HG03575 (cell line): ENCODE data around the gene ANKRD11.
"Not testable (repeated sequence)": the region's sequence is repeated elsewhere in the genome, so short reads cannot be mapped to it uniquely, and the experiment has no call there.

Experiments used
- ATAC-seq: cut with Tn5 transposase; IDR thresholded peaks from one replicate; pipeline ENCODE4 v1.9.1; 2021; ENCODE audit not compliant: unreplicated experiment, insufficient number of reproducible peaks, low FRiP score; ENCODE audit errors: extremely low read depth

ANKRD11 gene

GRCh38 chr16:89331371-89332109 is 158.8 kb downstream of the ANKRD11 start:
- no peak for ATAC-seq

- no peak for ATAC-seq
Measured at GRCh38 chr16:89330177-89330856, 160.0 kb downstream of the ANKRD11 start.

GRCh38 chr16:89329830-89330176 is 160.6 kb downstream of the ANKRD11 start:
- not testable (repeated sequence) for ATAC-seq

GRCh38 chr16:89328412-89329400 is 161.7 kb downstream of the ANKRD11 start:
- not testable (repeated sequence) for ATAC-seq

GRCh38 chr16:89326721-89327120 is 163.6 kb downstream of the ANKRD11 start:
- no peak for ATAC-seq

- ATAC-seq = no peak
Measured at GRCh38 chr16:89325861-89326471, 164.4 kb downstream of the ANKRD11 start.

GRCh38 chr16:89324056-89325010 is 166.0 kb downstream of the ANKRD11 start:
- no peak for ATAC-seq

GRCh38 chr16:89323120-89323960 is 167.0 kb downstream of the ANKRD11 start:
- no peak for ATAC-seq

GRCh38 chr16:89322321-89323119 is 167.8 kb downstream of the ANKRD11 start:
- ATAC-seq = no peak

- no peak for ATAC-seq
Measured at GRCh38 chr16:89320782-89321501, 169.4 kb downstream of the ANKRD11 start.

- no peak for ATAC-seq
Measured at GRCh38 chr16:89319886-89320781, 170.2 kb downstream of the ANKRD11 start.

GRCh38 chr16:89319631-89319885 is 170.8 kb downstream of the ANKRD11 start:
- no peak for ATAC-seq

GRCh38 chr16:89318871-89319630 is 171.3 kb downstream of the ANKRD11 start:
- no peak for ATAC-seq

GRCh38 chr16:89318430-89318758 is 172.0 kb downstream of the ANKRD11 start:
- no peak for ATAC-seq
